GM12865 (cell line): ENCODE measurements around the gene PARD6G.

ENCODE experiments used
- DNase-seq: peaks from one replicate; pipeline ENCODE4 v3.0.0; 2010; ENCODE audit warnings: low read depth
- H3K4me3 ChIP-seq: 2 replicates; pipeline ENCODE4 v1.5.1; 2011; ENCODE audit warnings: mild to moderate bottlenecking, low read depth, low read length, control low read depth
- CTCF ChIP-seq: IDR thresholded peaks from 2 replicates; pipeline ENCODE4 v1.5.1; 2011; ENCODE audit warnings: low read length, control low read depth, low read depth, inconsistent platforms; ENCODE audit not compliant: insufficient read depth; ENCODE audit errors: missing control alignments

The PARD6G gene

GRCh38 chr18:80246445-80247392 is 595 bp downstream of the PARD6G start:
- no peak for TF ChIP-seq CTCF
- no peak overlapping the region for H3K4me3 ChIP-seq
- DNase-seq: no peak

- no peak overlapping the region for H3K4me3 ChIP-seq
- TF ChIP-seq CTCF: no peak
- DNase-seq: no peak
These were observed 1.4 kb downstream of the PARD6G start for GRCh38 chr18:80245781-80246444.

- DNase-seq: no peak
- TF ChIP-seq CTCF: no peak
These were observed 2.2 kb downstream of the PARD6G start for GRCh38 chr18:80244956-80245730.

GRCh38 chr18:80244167-80244566 is 3.1 kb downstream of the PARD6G start:
- no peak for TF ChIP-seq CTCF
- no peak for DNase-seq
- no peak overlapping the region for H3K4me3 ChIP-seq

More at GRCh38 chr18:80244956-80245730, 2.2 kb downstream of the PARD6G start:
- no peak overlapping the region for H3K4me3 ChIP-seq

- TF ChIP-seq CTCF: no peak
- DNase-seq: no peak
- no peak overlapping the region for H3K4me3 ChIP-seq
These were observed 4.1 kb downstream of the PARD6G start for GRCh38 chr18:80243204-80243603.

GRCh38 chr18:80241919-80242777 is 5.2 kb downstream of the PARD6G start:
- DNase-seq: no peak
- H3K4me3 ChIP-seq: no peak overlapping the region
- no peak for TF ChIP-seq CTCF
